ENCODE data around the gene CASP10.

- no peak for TF ChIP-seq POLR2A (IDR thresholded peaks at IDR 0.05)
- TF ChIP-seq, protein P1, sequence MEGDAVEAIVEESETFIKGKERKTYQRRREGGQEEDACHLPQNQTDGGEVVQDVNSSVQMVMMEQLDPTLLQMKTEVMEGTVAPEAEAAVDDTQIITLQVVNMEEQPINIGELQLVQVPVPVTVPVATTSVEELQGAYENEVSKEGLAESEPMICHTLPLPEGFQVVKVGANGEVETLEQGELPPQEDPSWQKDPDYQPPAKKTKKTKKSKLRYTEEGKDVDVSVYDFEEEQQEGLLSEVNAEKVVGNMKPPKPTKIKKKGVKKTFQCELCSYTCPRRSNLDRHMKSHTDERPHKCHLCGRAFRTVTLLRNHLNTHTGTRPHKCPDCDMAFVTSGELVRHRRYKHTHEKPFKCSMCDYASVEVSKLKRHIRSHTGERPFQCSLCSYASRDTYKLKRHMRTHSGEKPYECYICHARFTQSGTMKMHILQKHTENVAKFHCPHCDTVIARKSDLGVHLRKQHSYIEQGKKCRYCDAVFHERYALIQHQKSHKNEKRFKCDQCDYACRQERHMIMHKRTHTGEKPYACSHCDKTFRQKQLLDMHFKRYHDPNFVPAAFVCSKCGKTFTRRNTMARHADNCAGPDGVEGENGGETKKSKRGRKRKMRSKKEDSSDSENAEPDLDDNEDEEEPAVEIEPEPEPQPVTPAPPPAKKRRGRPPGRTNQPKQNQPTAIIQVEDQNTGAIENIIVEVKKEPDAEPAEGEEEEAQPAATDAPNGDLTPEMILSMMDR (IDR thresholded peaks at IDR 0.05), result no peak
Measured at GRCh38 chr2:201152999-201153815, 29.7 kb upstream of the CASP10 start.
